Measurements from ENCODE around the gene KLRD1. TPM values are rescaled to one million over a fixed set of nuclear protein-coding genes. Genes with fewer than 3 reads are reported as not detected.

The KLRD1 gene
- total and polyA plus RNA-seq, 2 of the 4 experiments (the other 2 are of a cell fraction): under 0.01 TPM

GRCh38 chr12:10365696-10366405 lies 58.2 kb downstream of the KLRD1 start:
- peak overlapping the region; percentile 87; the same call in 1 of the 2 replicates for H3K9ac ChIP-seq (ENCODE audit: low read depth, low read length)
- DNase-seq (peak; percentile 33), ATAC-seq (ENCODE audit: low read depth) (no peak)
- H3K4me2 ChIP-seq (ENCODE audit: low read depth, low read length): peak overlapping the region; percentile 95
- H3K23ac ChIP-seq (ENCODE audit: low read depth, low read length): peak overlapping the region; percentile 2; the same call in 1 of the 2 replicates
- no peaks in the 10 kb centered on the region for H3K36me3 ChIP-seq (ENCODE audit: control insufficient read depth, insufficient read depth, low read length)
- H2BK5ac ChIP-seq (ENCODE audit: low read depth, low read length, poor library complexity, severe bottlenecking): no peak overlapping the region
- no peaks in the 10 kb centered on the region for H3K9me3 ChIP-seq (ENCODE audit: control insufficient read depth, insufficient read depth, low read length)
- in situ Hi-C loops (cut with MboI; ENCODE audit: low sequenced_read_pairs) (no loop called here), intact Hi-C loops (cut with micrococcal nuclease) (loop anchor here (2.0 kb wide), 4 partner anchors 129 to 353 kb away; partner anchors contain the start of gene STYK1), dilution Hi-C loops (cut with HindIII; ENCODE audit: low sequenced_read_pairs, unreplicated experiment) (no loop called here)
- 0 out of 2 replicates have a peak overlapping the region, but pooled peaks have one; percentile 94 for H2BK120ac ChIP-seq (ENCODE audit: low read depth, low read length)
- H3K18ac ChIP-seq (ENCODE audit: low read depth, low read length): peak overlapping the region; percentile 90; the same call in 1 of the 2 replicates
- no peak overlapping the region for H2AK5ac ChIP-seq (ENCODE audit: low read depth, low read length)
- 17% methylated on average over 2 of the region's 6 CpGs; no CpG with 5 or more reads in 1 of the 2 experiments for WGBS, 2 experiments (ENCODE audit: extremely low coverage in 2 of 2, insufficient read length in 1 of 2)
- 0 out of 2 replicates have a peak overlapping the region, but pooled peaks have one; percentile 17 for H2BK20ac ChIP-seq (ENCODE audit: low read depth, low read length)
- H3K4me3 ChIP-seq (ENCODE audit: insufficient read depth, low read depth, low read length): peak overlapping the region; percentile 54; the same call in 1 of the 2 replicates
- peak overlapping the region; percentile 48; the same call in 1 of the 2 replicates for H3K27ac ChIP-seq (ENCODE audit: insufficient read depth, low read length)
- no peak overlapping the region for H2AK9ac ChIP-seq (replicated peaks; ENCODE audit: low read depth, low read length, poor library complexity)
- peak; percentile 11; the same call in 1 of the 2 replicates for TF ChIP-seq RAD21 (IDR thresholded peaks at IDR 0.05; ENCODE audit: low read length)
- TF ChIP-seq CTCF (conservative IDR thresholded peaks at IDR 0.05; ENCODE audit: low read depth, low read length): 0 out of 2 replicates have a peak, but pooled peaks have one; percentile 17
- TF ChIP-seq SMC3 (IDR thresholded peaks at IDR 0.05; ENCODE audit: low read depth, low read length): no peak
- peak overlapping the region; percentile 95 to 96 for H4K8ac ChIP-seq (ENCODE audit: low read depth in 2 of 2, low read length in 2 of 2)
- H4K20me1 ChIP-seq (ENCODE audit: insufficient read depth, low read length): no peaks in the 10 kb centered on the region
- H2AFZ ChIP-seq (replicated peaks; ENCODE audit: low read length, poor library complexity): peak overlapping the region; percentile 92
- H3K56ac ChIP-seq (ENCODE audit: extremely low read depth, insufficient read depth, low read length): no peak overlapping the region; the same call in 1 of the 2 replicates
- CTCF ChIA-PET: interaction anchor here (0.5 to 0.6 kb wide), 2 partner anchors 97 to 330 kb away, joined by 3 read pairs; no protein-coding TSS in a partner anchor
- no peak overlapping the region for H3K14ac ChIP-seq (replicated peaks; ENCODE audit: low read depth, low read length)
- POLR2A ChIA-PET (ENCODE audit: unreplicated experiment): no interaction called here
- H3K27me3 ChIP-seq (ENCODE audit: control insufficient read depth, insufficient read depth, low read length): no peaks in the 10 kb centered on the region
- H4K91ac ChIP-seq (ENCODE audit: insufficient read depth, low read depth, low read length): 0 out of 2 replicates have a peak overlapping the region, but pooled peaks have one; percentile 8
- H3K4me1 ChIP-seq (ENCODE audit: control insufficient read depth, insufficient read depth, low read length): peaks cover 22% of the 10 kb centered on the region
- H4K5ac ChIP-seq (ENCODE audit: low read depth, low read length): peak overlapping the region; percentile 95
- no peaks in the 10 kb centered on the region for H3K9me1 ChIP-seq (ENCODE audit: insufficient read depth, low read length)
- H2BK15ac ChIP-seq (ENCODE audit: low read depth, low read length): peak overlapping the region; percentile 26; the same call in 1 of the 3 replicates
- H3K4ac ChIP-seq (ENCODE audit: low read depth, low read length): peak overlapping the region; percentile 83
- no peaks in the 10 kb centered on the region for H3K79me1 ChIP-seq (ENCODE audit: low read depth in 1 of 2, low read length in 2 of 2)
- no TSS peak for BruUV-seq (replicated peaks)
